Jurkat, Clone E6-1 (cell line): ENCODE results near the gene TTR. TPM values are rescaled to one million over a fixed set of nuclear protein-coding genes. Genes with fewer than 3 reads are reported as not detected.

Source experiments
- DNase-seq: peaks from one replicate; pipeline ENCODE4 v3.0.0-alpha.2; 2011; ENCODE audit warnings: low read depth, low spot score
- H3K4me3 ChIP-seq: 2 replicates; pipeline ENCODE4 v1.5.1; 2011; ENCODE audit warnings: mild to moderate bottlenecking, low read length, control low read depth, moderate library complexity
- polyA plus RNA-seq: library from polyadenylated mRNA; unstranded; fragments of >200 nt; gene quantifications from one replicate; pipeline ENCODE4 v1.2.1, GENCODE V29; 2012; ENCODE audit warnings: missing spikeins; ENCODE audit not compliant: insufficient read length, insufficient read depth

Gene TTR
- not detected for polyA plus RNA-seq

DNA sequence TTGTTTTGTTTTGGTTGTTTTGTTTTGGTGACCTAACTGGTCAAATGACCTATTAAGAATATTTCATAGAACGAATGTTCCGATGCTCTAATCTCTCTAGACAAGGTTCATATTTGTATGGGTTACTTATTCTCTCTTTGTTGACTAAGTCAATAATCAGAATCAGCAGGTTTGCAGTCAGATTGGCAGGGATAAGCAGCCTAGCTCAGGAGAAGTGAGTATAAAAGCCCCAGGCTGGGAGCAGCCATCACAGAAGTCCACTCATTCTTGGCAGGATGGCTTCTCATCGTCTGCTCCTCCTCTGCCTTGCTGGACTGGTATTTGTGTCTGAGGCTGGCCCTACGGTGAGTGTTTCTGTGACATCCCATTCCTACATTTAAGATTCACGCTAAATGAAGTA, at the start of gene TTR:
TTR (plus strand) TSS at position 250 of the 400 bp plus-strand sequence; CDS start at position 276, 26 bp downstream.
- DNase-seq = no peak
- H3K4me3 ChIP-seq = no peak within 1 kb of the TSS

DNA sequence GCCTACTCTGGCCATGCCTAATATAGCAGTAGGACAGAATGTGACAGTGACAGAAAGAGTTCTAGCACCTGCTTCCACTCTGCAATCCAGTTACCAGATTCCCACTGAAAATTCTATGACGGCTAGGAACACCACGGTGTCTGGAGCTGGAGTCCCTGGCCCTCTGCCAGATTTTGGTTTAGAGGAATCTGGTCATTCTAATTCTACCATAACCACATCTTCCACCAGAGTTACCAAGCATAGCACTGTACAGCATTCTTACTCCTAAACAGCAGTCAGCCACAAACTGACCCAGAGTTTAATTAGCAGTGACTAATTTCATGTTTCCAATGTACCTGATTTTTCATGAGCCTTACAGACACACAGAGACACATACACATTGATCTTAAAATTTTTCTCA, 45.2 kb upstream of the TTR start:
- H3K4me3 ChIP-seq = no peak overlapping the region
- no peak for DNase-seq

DNA sequence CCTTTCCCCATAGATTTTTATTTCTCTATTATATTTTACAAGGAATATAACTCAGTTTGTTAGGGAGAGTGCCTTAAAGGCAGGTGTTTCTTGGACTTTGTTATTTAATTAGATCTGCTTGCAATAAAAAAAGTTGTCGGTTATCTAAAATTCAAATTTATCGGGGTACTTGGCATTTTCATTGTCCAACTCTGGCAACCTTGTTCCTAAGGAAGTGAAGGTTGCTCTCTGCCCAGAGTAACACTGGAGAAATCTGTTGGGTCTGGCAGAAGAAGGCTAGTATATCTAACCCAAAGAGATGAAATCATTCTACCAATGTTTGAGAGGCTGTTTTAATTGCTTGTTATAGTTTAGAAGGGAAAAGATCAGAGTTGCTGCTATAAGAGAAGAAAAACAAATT, 42.8 kb upstream of the TTR start:
- no peak overlapping the region for H3K4me3 ChIP-seq
- no peak for DNase-seq

DNA sequence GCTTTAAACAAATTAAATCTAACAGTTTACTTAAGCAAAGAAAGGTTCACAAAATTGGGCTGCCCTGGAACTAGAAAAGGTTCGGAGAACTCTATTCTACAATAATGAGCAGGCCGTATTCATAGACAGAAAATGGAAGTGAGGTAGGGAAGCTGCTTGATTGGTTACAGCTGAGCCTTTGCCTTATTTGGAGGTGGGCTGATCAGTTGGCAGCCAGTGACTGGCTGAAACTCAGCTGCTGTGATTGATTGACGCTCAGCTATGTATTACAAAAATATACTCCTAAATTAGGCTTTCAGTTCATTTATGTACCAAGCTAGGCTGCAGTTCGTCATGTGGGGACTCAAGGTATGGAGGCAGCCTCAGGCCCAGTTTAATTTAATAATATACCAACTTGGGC, 42.3 kb upstream of the TTR start:
- no peak overlapping the region for H3K4me3 ChIP-seq
- DNase-seq = no peak

DNA sequence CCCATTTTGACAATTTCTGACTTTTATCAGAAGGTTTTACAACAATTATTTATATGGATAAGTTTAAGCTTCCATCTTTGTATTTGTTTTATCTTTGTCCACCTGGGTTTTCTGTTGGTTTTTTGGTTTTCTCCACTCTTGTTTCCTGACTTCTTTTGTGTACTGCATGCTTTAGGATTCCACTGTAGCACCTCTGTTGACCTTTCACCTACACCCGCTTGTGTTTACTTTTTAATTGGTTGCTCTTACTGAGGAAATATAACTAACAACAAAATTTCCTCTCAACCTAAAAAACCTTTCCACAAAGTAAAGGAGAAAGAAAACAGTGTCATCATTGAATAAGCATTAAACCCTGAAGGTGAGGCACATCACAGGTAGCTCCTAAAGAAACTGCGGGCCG, 39.8 kb upstream of the TTR start:
- H3K4me3 ChIP-seq = no peak overlapping the region
- no peak for DNase-seq

DNA sequence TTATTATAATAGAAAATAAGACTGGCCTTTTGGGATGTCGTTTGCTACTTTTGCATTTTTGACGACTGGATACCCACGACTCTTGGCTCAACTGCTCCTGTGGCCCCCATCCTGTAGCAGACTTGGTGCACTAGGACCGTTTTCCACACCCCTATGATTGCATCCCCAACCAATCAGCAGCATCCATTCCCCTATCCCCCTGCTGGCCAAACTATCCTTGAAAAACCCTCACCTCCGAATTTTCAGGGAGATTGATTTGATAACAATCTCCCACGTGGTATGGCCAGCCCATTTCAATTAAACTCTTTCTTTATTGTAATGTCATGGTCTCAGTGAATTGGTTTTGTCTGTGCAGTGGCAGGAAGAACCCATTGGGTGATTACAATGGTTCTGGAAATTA, 37.9 kb upstream of the TTR start:
- peak; percentile 11 for DNase-seq
- no peak overlapping the region for H3K4me3 ChIP-seq

DNA sequence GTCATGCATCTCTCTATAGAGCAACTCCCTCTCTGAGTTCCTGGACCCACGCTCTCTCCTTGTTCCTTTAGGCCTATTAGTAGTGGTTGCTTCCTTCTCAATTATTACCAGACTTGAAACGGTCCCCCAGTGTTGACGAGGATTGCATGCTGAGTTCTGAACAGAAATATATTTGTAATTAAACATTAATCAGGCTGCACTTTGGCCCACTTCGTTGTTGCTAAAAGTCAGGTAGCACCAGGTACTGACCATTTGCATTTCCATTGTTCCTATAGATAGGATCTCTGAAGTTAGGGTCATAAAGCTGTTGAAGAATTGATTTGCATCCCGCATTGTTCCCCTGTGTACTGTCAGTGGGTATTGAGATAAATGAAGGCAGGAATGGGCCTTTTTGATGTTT, 36.9 kb upstream of the TTR start:
- H3K4me3 ChIP-seq = no peak overlapping the region

DNA sequence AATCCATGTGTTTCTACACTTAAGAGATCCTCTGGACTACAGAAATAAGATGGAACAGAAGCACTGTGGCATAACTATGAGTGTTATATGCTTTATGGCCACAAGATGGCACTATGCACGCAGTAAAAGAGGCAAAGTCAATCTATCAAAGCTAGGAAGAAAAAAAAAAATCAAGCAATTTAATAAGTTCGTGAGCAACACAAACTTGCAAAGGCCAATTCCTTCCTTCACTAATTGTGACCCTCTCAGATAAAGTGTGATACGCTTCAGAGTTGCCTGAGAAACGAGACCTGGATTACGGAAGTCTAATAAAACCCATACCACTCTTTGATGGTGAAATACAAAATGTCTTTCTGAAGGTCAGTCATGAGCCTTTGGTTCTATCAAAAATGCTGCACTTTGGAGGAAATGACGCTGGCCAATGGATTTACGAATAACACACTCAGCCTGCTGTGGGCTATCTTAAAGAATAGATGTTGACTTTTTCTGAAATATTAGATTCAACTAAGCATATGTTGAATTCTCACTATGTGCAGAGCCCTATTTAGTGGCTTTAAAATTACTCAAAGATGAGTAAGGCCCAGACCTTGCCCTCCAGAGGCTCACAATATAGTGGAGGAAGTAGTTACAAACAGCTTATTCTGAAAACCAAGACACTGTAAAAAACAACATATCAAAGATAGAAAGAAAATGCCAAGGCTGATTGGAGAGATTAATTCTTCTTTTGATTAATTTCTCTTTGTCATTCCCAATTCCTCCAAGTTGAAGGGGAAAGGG, 35.5 kb upstream of the TTR start:
- peak; percentile 75 for DNase-seq
- no peak overlapping the region for H3K4me3 ChIP-seq

More for the DNA sequence above, 36.9 kb upstream of the TTR start:
- DNase-seq = no peak

DNA sequence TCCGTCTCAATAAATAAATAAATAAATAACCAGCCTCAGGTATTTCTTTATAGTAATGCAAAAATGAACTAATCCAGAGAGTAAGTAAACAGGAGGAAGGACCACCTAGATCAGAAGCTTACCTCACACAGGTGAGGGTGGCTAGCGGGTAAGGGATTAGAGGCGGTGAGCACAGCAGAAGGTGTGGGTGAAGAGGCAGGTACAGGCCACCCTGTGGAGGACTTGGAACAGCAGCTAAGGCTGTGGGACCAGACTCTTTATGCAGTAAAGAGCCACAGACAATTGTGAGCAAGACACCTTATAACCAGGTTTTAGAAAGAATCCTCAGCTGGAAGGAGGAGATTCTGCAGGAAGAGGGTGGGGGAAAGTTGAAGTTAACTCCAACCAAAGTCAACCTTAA, 34.2 kb upstream of the TTR start:
- no peak for DNase-seq
- H3K4me3 ChIP-seq = no peak overlapping the region

DNA sequence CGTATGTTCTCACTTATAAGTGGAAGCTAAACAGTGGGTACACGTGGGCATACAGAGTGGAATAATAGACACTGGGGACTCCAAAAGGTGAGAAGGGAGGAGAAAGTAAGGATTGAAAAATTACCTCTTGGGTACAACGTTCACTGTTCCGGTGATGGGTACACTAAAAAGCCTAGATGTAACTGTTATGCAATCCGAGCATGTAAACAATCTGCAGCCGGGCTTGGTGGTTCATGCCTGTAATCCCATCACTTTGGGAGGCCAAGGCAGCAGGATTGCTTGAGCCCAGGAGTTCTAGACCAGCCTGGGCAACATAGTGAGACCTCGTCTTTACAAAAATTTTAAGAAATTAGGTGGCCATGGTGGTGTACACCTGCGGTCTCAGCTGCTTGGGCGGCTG, 33.1 kb upstream of the TTR start:
- DNase-seq = no peak

DNA sequence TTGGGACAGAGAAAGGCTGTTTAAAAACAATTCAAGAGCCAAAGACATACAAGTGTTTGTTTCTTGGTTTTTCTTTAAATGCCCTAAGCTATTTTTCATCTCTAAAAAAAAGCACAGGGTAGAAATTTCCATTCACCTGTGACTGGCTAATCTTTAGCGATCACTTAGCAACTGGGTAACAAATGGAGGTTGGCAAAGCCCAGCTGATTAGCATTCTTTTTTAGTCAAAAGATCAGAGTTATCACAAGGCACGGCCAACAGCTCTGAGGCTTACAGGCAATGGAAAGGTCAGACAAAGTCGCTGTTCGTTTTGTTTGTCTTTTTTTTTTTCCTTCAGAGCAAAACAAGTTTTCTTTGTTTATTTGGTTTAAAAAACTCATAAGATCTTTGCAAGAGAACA, 29.0 kb upstream of the TTR start:
- no peak overlapping the region for H3K4me3 ChIP-seq
- DNase-seq = no peak

More for the DNA sequence above, 33.1 kb upstream of the TTR start:
- no peak overlapping the region for H3K4me3 ChIP-seq

DNA sequence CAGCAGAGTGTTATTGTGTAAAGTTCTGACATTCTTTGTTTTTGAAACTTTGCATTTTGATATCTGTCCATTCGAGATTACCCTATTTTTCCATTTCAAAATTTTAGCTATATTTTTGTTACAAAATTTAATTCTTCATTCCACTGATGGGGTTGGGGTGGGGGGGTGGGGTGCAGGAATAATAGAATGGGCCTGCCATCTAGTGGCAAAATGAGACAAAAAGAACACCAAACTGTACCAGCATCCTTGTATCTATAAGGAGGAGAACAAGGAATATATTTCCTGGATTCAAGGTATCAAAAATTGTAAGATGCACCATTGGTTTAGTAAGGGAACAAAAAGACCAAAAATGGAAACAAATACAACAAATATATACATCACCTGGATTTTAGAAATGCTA, 27.9 kb upstream of the TTR start:
- DNase-seq = no peak
- no peak overlapping the region for H3K4me3 ChIP-seq

DNA sequence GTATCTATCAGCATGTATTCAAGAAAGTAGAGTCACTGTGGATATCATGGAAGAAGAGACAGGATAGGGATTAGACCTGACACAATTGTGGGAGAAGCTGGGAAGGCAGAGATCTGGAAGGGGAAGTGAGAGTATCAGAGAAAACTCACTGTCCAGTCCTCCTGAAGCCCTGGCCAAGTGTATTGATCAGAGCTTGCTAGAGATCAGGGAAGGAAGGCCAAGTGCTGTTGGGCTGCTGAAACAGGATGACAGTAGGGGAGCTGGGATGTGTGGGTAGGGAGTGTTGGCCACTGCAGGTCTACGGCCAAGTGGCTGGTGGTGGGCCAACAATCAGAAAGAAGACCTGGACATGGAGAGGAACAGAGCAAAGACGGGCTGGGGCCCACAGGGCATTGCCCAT, 26.3 kb upstream of the TTR start:
- no peak overlapping the region for H3K4me3 ChIP-seq
- DNase-seq = no peak

DNA sequence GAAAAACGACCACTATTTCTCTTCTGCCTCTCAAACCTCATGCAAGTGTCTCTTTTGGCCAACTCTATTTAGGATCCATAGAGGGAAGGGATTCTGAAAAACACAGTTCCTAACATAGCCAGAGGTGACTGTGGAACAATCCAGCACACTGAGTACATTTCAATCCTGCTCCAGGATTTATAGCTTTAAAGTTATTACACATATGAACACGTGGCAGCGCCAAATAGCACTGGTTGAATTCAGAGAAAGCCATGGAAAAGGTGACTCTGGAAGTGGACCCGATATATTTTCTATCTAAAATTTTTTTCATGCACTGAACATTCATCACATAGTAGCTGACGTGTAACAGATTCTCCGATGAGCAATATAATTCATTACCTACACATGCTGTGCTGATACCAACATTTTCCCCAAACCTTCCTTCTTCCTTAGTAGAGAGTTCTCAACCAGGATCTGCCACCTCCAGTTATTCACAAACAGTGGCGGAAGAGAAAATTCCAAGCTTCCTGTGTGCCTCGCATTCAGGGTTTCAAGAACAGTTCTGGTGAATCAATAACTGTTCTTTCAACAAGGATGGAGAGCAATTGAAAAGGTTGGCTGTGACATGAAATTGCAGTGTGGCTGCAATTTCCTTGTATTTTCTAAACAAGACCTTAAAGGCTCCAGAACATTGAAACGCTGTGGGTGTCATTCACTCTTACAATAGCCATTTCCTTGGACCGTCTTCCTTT, 25.7 kb upstream of the TTR start:
- H3K4me3 ChIP-seq = no peak overlapping the region
- DNase-seq = no peak

DNA sequence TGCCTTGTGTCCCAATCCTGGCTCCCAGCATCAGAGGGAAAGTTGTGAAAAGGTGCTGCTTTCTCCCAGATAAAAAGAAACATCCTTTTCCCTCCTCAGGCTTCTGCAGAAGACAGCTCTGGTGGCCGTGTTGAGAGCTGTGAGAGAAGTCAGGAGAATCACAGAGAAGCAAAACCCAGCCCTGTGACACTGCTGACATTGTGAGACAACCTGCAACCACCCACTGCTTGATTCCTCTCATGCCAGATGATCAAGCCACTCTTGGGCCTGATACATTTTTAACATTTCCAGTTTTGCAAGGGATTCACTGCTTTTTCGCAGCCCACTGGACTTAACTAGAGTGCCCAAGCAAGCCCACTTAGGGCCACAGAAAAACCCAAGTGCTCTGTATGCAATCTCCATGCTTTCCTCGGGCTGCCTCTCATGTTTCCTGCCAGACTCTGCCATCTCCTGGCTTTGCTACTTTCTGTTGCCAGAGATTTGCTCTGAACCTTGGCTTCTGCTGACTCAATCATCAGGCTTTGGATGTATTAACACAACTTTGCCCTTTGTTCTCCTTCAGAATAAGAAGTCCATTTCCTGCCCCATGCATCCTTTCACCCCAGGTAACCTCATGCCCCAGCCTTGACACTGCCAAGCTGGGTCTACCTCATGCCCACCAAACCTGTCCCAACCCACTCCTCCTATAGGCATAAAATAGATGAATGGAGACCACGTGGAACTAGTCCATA, 24.9 kb upstream of the TTR start:
- no peak overlapping the region for H3K4me3 ChIP-seq
- DNase-seq = no peak

DNA sequence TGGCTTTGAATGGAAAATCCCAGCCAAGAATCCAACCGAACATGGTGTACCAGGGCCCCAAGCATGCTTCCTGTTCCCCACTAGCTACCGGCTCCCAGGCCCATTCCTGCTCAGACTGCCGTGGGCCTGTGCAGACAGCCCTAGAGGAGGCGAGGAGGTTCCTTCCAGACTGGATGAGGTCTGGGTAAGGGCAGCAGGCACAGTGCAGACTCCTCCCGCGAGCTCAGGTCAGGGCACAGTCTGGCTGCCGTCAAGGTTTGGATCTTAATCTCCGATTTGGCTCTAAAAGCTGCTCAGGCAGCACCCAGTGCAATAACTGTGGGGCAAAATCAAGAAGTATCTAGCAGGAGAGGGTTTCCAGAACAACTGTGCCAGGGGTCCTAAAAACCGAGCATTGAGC, 19.3 kb upstream of the TTR start:
- H3K4me3 ChIP-seq = no peak overlapping the region

DNA sequence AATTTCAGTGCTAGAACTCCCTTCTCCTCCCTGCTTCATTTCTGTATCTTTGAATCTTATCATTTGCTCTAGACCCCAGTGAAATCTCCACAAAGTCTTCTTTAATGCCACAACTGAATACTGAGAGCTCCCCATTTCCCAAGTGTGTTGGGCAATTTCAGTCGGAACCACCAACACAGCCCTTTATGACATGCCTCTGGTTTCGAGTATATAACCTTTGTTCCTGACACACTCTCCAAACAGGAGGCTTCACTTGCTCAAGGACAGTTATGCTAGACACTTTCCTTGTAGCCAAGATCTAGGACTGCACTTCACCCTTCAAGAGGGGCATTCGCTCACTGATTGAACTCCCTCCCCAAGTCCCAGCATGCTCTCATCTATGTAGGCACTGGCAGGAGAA, 18.6 kb upstream of the TTR start:
- H3K4me3 ChIP-seq = no peak overlapping the region
- DNase-seq = no peak

More for the DNA sequence above, 19.3 kb upstream of the TTR start:
- no peak for DNase-seq

DNA sequence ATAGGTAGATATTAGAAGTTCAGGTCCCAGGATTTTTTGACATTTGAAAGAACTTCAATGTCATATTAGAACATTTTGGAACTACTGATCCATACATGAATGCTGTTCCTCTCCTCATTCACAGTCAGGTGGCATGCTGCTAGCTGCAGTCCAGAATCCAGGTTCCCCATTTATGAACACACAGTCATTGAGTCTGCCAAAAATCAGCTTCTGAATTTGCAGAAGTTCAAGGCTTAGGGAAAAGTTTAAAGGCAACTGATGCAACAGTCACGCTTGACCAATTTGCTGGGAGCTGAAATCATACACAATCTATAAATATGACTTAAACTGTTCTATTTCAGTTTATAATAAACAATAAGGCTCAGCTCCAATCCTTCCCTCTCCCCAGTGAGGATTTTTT, 17.3 kb upstream of the TTR start:
- no peak for DNase-seq
- no peak overlapping the region for H3K4me3 ChIP-seq

DNA sequence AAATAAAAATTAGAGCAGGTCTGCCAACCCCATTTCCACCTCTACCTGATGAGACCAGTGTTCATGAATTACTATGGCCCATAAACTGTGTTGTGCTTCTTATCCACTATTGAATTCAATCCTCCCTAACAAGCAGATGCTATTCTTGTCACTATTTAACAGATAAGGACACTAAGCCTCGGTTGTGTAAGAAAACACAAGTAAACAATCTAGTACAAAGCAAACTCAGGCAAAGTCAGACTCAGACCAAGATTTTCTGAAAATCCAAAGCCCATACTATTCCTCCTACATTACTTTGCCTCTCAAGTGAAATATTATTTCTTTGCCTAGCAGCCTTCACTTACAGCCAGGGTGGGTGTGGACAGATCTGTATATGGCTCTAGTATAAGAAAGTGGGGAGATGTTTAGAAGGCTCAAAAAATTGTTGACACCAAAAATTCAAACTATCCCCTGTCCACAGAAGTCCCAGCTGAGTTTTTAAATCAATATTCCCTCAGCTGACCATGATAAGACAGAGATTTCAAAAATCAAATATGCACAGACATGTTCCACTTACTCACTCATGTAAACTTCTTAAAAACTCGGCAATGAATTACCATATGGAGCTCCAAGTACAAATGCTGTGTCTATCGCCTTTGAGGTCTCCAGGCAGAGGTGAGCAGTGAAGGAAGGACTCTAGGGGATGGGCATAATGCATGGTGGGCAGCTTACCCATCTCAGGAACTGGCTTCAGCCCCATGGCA, 16.0 kb upstream of the TTR start:
- no peak overlapping the region for H3K4me3 ChIP-seq
- DNase-seq = no peak
